GM19463 (cell line): ENCODE measurements around the gene CSPG4.
"Not testable (repeated sequence)": the region's sequence is repeated elsewhere in the genome, so short reads cannot be mapped to it uniquely, and the experiment has no call there.

Experiments
- ATAC-seq: cut with Tn5 transposase; IDR thresholded peaks from one replicate; pipeline ENCODE4 v1.9.1; 2021; ENCODE audit warnings: mild to moderate bottlenecking, moderate library complexity; ENCODE audit not compliant: unreplicated experiment

Gene CSPG4

DNA sequence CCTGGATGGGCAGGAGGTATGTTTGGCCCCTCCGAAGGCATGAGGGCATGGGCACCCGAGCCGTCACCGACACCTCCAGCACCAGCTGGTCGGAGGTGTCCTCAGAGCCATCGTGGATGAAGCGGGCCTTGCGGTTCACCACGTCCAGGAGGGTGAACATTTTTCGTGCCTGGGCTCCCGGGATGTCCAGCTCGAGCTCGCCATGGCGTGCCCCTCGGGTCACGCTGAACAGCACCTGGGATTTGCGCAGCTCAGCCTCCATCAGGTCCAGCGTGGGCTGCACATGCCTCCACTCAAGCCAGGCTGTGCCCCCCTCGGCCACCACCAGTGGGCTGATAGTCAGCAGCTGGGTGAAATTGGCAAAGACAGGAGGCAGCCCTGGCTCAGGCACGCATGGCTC is 23.2 kb downstream of the CSPG4 start:
- ATAC-seq: not testable (repeated sequence)

DNA sequence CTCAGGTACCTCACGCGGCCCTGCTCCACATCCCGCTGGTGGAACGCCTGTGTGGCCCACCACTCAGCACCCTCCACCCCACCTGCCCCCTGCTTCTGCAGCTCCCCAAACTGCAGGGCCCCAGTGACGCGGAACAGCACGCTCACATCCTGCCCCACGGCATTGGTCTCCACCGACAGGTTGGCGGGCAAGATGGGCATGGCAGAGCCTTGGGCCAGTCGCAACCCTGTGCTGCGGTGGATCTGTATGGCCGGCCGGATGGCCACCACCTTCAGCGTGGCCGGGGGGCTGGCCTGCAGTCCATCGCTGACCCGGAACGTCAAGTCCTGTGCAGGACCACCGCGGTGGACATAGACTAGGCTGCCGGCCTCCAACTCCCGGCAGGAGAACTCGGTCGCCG is 23.8 kb downstream of the CSPG4 start:
- no peak for ATAC-seq

DNA sequence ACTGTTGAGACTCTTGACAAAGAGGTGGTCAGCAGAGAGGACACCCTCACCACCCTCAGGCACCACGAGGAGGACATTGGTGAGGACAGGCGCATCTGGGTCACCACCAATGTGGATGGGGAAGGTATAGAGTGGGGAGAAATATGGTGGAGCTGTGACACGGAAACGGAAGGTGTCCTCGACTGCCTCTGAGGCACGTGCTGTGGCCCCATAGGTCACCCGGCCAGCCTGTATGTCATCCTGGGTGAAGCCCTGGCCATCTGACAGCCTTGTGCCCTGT is 24.4 kb downstream of the CSPG4 start:
- no peak for ATAC-seq

DNA sequence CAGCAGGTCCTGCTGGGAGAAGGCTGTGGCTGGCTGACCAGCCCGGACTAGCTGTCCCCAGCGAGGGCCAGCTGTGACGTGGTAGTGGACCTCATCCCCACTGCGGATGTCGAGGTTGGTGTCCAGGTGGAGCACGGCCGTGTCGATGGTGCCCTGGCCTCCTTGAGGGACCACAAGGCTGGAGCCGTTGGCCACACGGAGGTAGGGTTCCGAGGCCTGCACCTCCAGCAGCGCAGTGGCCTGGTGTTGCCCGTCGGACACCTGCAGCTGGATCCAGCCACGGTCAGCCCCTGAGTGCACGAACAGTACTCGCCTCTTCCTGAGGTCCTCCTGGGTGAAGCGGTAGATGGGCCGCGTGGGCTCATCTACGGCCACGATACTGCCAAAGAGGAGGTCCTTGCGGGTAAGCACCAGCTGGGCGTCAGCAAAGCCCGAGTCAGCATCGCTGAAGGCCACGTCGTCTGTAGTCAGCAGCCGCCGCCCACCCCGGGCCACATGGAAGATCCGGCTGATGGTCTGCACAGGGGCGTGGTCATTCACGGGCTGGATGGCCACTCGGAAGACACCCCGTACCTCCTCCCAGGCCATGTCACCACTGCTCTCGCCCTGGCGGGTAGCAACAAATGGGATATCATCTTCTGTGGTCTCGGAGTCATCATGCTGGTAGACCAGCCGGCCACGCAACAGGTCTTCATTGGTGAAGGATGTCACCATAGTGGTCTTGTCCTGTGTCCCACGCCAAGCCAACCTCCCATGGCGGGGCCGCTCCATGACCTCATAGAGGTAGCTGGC is 25.0 kb downstream of the CSPG4 start:
- no peak for ATAC-seq

DNA sequence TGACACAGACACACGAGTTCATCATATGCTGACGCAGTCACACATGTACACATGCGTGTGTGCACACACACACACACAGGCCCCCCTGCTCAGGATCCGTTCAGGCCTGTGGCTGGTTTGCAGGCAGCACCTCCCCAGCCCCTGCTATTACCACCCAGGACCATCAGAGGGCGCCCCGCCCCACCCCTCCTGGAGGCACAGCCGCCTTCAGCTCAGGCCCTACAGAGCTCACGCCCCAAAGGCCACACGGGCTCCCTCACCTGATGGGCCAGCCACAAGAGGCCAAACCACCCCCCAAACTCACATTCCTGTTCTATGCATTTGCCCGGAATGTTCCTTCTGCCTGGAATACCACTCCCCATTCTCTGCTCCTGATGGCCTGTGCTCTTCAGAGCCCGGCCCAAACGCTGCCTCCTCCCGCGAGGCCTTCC is 26.4 kb downstream of the CSPG4 start:
- not testable (repeated sequence) for ATAC-seq

DNA sequence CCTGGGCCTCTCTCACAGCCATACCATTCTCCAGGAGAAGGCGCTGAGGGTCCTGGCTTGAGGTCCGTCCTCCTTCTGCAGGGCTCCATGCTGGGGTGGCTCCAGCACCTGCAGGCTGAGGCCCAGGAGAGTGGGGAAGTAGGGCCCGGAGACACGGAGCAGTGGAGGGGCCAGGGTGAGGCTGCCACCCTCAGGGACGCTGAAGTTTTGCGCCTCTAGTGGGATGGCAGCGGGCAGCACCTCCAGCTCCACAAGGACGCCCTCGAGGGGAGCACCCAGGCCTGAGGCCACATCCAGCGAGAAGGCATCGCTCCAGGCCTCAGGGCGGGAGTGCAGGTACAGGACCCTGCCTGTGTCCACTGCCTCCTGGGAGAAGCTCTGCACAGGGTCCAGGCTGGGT is 27.5 kb downstream of the CSPG4 start:
- ATAC-seq: no peak

DNA sequence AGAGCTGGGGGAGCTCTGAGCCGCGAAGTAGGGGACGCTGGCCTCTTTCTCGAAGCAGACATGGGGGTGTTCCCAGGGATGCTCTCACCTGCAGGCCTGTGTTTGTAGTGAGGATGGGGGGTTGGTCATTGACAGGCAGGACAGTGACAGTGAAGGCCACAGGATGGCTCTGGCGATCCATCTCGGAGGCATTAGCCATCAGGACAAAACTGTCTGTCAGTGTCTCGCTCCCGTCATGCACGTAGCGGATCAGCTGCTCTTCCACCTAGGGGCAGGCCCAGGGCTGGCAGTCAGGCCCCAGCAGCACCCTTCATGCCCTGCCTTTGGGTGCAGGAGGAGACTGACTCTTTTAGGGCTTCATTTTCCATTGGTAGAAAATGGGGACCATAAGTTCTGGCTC is 28.0 kb downstream of the CSPG4 start:
- no peak for ATAC-seq

DNA sequence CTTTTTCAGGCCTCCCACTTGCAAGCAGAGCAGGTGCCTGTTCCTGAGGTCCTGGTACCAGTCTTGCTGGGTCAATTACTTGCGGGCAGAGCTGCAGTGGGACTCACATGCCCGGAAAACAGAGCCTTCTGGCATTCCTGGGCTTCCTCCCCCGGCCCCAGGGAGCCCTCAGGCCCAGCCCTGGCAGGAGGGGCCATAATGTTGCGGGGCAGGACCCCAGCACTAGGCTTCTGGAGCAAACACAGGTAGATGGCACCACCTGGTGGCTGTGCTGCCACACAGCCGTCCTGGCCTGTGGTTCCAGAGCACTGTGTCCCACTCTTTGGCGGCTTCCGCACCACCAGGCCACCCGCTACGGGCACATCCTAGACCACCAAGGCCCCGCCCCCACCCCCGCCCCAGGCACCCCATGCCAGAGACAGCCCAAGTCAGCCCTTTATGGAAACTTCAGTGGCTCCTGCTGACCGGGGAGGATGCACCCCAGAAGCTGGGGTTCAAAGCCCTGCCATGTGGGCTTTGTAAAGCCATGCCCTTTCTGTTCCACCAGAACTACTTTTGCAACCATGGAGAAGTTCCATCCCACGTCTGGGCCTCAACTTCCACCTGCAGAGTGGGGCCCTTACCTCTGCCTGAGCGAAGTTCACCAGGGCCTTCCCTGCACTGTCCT is 28.9 kb downstream of the CSPG4 start:
- peak; percentile 56 for ATAC-seq

DNA sequence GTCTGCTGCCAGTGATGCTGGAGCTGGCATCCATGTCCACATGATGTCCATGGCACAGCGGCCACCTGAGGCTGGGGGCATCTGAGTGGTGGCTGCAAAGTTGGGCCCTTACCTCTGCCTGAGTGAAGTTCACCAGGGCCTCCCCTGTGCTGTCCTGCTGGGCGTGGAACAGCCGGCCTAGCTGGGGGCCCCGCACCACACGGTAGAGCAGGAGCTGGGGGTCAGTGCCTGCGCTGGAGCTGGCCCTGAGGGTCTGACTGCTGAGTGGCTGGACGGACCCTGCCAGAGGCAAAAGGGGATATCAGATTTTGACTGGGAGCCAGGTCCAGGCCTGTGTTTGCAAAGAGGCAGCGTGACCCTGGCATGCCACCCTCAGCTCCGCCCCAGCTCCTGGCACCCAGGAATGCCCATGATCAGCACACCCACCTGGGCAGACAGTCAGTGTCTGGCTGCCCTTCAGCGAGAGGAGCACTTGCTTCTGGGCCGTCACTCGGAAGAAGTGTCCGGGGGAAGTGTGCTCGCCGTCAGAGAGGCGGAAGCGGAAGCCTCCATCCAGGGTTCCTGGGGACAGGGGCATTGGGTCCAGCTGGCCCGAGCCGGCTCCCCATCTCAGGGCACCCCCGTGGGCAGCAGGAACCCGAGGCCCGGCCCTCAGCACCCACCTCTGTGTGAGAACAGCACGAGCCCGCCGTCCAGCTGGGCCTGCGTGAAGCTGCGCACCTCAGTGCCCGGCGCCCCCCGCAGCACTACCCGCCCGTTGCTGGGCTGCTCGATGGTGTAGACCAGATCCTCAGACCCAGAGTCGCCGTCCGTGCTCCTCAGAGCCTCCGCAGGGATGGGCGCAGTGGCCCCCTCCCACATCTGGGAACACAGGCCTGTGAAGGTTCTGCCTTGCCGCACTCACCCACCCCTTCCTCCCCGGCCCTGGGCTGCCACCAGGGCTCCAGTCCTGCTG is 30.2 kb downstream of the CSPG4 start:
- ATAC-seq: no peak

DNA sequence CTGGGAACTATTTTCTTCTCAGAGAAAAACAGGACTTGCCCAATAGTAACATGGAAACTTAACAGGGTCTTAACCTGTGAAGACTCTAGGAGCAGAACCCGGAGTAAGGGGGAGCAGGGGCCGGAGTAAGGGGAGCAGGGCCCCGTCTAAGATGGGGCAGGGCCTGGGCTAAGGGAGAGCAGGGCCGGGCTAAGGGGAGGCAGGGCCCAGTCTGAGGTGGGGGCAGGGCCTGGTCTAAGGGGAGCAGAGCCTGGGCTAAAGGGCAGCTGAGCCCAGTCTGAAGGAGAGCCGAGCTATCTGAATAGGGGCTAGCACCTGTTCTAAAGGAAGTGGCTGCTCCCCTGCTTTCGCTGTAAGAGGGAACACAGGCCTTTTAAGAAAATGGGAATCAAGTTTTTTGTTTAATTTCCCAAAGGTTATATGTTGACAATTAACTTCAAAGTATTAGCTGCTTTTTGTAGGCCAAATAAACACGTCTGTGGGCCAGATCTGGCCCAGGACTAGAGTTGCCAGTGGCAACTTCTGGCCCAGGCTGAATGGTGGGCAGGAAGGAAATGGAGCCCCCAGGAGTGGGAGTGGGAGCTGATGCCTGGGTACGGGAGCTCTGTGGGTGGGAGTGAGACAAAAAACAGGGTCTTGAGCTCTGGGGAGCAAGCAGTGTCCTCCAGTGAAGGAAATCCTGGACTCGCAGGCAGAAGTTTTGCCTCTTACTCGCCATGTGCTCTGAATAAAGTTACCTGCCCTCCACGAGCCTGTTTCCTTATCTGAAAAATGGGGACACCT is 32.5 kb downstream of the CSPG4 start:
- ATAC-seq: no peak

DNA sequence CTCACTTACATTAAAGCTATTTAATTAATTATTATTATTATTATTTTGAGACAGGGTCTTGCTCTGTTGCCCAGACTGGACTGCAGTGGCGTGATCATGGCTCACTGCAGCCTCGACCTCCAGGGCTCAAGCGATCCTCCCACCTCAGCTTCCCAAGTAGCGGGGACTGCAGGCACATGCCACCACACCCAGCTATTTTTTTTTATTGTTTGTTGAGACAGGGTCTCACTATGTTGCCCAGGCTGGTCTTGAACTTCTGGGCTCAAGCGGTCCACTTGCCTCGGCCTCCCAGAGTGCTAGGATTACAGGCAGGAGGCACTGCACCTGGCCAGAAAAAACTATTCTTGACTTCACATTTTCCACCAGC is 34.3 kb downstream of the CSPG4 start:
- ATAC-seq: not testable (repeated sequence)

DNA sequence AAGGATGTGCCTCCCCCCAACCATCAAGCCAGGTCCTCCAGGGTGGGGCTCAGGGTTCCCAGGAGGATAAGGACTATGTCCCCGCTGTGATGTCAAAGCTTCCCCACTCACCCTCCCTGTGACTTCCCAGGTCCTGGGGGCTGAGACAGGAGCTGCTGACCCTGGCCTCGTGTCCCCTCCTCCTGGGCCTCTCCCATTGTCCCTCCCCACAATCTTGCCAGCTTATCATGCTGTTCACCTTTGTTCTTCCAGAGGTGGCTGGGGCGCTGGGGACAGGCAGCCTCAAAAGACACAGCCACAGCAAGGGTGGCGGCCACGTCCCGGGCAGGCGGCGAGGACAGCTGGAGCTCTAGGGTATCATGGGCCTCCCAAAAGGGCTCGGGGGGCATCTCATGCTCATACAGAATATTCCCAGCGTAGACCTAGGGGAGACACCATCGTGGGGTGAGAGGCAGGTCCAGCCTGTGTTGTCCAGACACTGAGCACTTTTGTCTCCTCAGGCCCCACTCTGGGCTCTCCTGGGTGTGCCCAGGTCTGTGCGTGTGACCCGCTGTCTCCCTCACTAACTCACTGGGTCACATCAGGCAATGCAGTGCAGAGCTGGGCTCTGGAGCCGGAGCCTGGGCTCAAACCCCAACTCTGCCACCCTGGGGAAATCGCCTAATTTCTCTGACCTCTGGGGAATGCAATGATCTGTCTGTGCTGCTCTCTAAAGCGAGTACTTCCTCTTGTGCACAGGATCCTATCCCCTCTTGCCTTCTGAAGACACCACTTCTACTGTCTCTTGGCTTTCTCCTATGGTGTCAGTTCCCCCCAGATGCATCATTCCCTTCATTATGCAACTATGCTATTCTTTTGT is 35.0 kb downstream of the CSPG4 start:
- ATAC-seq: no peak

DNA sequence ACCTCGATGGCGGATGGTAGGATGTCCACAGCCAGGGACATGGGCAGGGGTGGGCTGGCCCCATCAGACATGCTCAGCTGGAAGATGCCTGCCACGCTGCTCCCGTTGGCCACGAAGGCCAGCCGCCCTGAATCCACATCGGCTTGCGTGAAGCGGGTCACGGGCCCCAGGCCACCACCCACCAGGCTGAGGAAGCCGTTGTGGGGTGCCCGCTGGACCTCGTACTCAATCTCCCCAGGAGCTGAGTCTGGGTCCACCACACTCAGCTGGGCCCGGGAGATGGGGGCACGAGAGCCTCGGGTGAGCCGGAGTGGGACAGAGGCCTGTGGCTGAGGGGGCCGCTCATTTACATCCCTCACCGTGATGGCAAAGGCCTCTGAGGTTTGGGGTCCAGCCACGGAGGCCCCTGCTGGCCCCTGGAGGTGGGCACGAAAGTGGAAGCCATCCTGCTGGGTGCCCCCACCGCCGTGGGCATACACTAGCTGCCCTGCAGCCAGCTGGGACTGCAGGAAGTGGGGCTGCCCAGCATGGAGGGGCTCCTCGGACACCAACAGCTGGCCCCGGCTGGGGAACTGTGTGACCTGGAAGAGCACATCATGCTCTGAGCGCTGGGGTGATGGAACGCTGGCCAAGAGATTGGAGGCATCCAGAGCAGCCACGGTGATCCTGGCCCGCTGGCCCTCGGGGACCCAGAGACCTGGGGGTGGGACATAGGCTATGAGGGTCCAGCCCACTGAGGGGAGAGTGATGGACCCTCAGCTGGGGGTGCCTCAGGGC is 35.8 kb downstream of the CSPG4 start:
- no peak for ATAC-seq

DNA sequence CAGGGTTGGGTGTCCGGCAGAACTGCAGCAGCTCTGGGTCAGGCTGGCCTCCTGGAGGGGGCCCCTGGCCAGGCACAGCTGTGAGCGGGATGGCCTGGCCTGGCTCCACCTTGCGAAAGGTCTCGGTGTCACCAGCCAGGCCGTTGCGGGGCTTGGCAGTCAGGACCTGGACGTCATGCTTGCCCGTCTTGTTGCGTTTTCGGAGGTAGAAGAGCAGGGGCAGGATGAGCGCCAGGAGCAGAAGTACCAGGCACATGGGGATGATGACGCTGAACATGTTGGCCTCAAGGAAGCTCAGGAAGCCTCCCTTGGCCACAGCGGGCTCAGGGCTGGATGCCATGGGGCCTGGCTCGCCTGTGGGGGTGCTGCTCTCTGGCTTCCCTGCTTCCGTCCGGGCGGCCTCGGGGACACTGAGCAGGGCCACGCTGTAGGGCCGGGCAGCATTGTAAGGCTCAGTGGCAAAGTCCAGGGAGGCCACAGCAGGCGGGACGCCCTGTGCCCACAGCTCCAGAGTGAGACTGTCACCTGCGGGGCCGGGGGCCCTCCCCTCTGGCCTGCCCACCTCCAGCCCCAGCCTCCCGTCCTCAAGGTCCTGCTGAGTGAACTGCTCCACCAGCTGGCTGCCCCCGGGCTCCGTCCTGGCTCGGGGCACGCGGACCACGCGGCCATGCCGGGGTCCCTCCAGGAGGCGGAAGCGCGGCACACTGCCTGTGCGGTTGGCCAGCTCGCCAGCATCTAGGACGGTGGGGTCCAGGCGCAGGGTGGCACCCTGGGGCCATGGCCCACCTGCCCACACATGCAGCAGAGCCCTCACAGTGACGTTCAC is 36.9 kb downstream of the CSPG4 start:
- no peak for ATAC-seq

DNA sequence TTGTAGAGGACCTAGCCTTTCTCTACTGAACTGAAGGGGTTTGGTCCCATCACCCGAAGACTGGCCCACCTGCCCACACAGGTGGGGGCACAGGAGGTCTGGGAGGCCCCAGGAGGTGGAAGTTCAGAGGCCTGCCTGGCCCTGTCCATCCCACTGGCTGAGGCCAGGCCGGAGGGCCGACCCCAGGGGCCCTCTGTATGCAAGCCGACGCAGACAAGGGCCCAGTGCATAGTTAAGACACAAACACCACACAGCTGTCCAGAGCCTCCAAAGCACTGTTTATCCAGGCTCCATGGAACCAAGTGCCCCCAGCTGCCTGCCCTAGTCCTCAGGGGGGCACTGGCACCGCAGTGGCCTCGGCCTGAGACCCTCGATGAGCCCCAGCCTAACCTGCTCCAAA is 38.3 kb downstream of the CSPG4 start:
- no peak for ATAC-seq

DNA sequence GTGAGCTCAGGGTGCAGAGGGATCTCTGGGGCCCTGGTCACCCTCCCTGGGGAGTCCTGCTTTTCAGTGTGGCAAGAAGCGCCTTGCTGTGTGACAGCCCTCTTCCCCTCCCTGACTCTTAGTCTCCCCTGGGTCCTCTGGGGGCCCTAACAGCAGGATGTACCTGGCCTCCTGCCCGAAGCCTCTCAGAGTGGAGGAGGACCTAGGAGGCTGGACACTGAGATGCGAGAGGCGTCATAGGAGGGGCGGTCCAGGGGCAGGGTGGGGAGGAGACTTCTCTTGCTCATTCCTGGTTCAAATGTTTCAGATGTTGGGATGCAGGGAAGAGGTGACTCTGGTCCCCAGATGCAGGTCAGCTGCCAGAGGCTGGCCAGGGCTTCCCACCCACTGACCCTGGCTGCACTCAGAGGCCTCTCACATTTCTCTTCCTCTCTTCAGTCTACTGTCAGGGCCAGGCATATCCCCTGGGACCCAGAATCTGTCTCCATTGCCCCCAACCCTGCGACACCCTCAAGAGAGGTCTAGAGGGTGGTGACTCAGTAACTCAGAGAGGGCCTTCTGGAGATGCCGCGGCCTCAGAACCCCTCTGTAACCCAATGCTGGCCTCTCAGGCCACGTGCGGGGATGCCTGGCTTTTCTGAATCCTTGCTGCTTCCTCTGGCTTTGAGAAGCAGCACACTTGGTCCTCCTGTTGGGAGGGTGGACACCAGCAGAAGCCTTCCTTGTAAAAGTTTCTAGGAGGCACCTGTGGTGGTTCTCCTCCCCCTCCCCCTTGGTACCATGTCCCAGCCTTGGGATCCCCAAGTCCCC is 39.0 kb downstream of the CSPG4 start:
- ATAC-seq: no peak

DNA sequence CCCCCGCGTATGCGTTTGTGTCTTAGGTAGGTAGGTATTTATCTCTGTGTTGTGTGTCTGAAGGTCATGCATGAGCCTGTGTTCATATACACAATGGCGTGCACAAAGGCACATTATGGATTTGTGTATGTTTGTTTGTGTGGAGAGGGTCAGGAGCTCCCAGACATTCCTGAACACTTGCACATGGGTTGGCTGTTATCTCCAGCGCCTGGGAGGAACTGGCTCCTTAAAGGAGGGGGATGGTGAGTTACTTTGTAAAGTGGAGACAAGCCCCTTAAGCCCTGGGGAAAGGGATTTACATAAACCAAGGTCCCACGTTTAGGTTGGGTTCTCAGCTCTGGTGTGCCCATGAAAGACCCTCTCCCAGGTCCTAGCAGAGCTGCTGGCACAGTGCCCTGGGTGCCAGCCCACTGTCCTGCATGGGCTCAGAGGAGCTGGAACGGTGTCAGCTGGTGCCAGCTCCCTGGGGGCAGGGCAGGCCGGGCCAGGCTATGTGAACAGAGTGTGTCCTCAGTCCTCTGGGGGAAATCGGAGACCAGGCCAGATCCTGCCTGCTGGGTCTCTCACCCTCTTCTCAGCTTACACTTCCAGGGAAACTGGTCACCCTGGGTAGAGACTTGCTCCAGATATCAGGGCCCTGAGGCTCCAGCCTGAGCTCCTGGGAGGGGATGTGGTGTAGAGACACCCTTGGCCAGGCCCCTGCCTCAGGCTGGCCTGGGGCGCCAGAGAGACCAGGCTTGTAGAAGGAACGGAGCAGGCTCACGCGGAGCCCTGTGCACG is 39.8 kb downstream of the CSPG4 start:
- no peak for ATAC-seq
